HCT116 (cell line): ENCODE data around the gene TEAD2. TPM values are rescaled to one million over a fixed set of nuclear protein-coding genes. Genes with fewer than 3 reads are reported as not detected.
"Not testable (repeated sequence)": the region's sequence is repeated elsewhere in the genome, so short reads cannot be mapped to it uniquely, and the experiment has no call there.

Experiments
- ATAC-seq: fragments of 200-7000 bp; cut with Tn5 transposase; 2 replicates; pipeline ENCODE4 v1.9.1; 2020; ENCODE audit warnings: mild to moderate bottlenecking, moderate library complexity
- BruUV-seq: library from RNA; stranded (reverse); fragments of 400-500 nt; replicated peaks from 2 replicates; lab custom pipeline; 2021; lab: Mats Ljungman, UMichigan
- CTCF ChIA-PET: fragments of 300-600 bp; sonication (Branson Sonifier 250); formaldehyde crosslinking; loops from one replicate; lab custom pipeline; 2021; ENCODE audit warnings: antibody characterized with exemption; lab: Charles Lee
- POLR2A ChIA-PET: fragments of 300-600, 350-600 bp; sonication (Branson Sonifier 250); formaldehyde crosslinking; loops from one replicate; lab custom pipeline; 2021; ENCODE audit warnings: antibody characterized with exemption; lab: Charles Lee
- RAD21 ChIA-PET, 2 experiments: fragments of 300-600 bp; sonication (Branson Sonifier 250); formaldehyde crosslinking; loops; one replicate each; lab custom pipeline; 2023; ENCODE audit warnings: low total read pairs in 2 of 2; ENCODE audit not compliant: uncharacterized antibody in 2 of 2, unreplicated experiment in 2 of 2, low non-redundant PET in 1 of 2; lab: Charles Lee
- DNase-seq: peaks from one replicate; pipeline ENCODE4 v3.0.0-alpha.2; 2010; ENCODE audit warnings: low read depth, low spot score
- H2AFZ ChIP-seq: fragments of 200-600 bp; shearing (Covaris generic), sonication (generic); 2 replicates; pipeline ENCODE4 v1.6.1; 2017; ENCODE audit warnings: low read depth, mixed run types, mixed read lengths, antibody characterized with exemption, low read length; ENCODE audit not compliant: poor library complexity, severe bottlenecking
- H3K27ac ChIP-seq: 2 replicates; pipeline ENCODE4 v1.5.1; 2012; ENCODE audit warnings: low read depth, low read length
- H3K27me3 ChIP-seq: fragments of 200-600 bp; sonication (generic); 2 replicates; pipeline ENCODE4 v1.6.1; 2016; ENCODE audit warnings: mixed run types, low read length, mixed read lengths; ENCODE audit not compliant: insufficient read depth
- H3K36me3 ChIP-seq, 2 experiments: fragments of 200-500 bp in 1 of 2; fragments of 200-600 bp in 1 of 2; sonication (Bioruptor generic) in 1 of 2; sonication (generic) in 1 of 2; 2 replicates each; pipeline versions ENCODE4 v1.5.1 to v1.6.1; 2014 to 2016; ENCODE audit warnings: low read length in 2 of 2, inconsistent platforms in 1 of 2, mixed read lengths in 1 of 2, mixed run types in 1 of 2; ENCODE audit not compliant: insufficient read depth in 2 of 2, control insufficient read depth in 1 of 2
- H3K4me1 ChIP-seq, 2 experiments: fragments of 200-600 bp in 1 of 2; sonication (generic) in 1 of 2; 2 replicates each; pipeline versions ENCODE4 v1.5.1 to v1.6.1; 2012 to 2017; ENCODE audit warnings: low read length in 2 of 2, inconsistent platforms in 1 of 2, mild to moderate bottlenecking in 1 of 2, mixed read lengths in 1 of 2, mixed run types in 1 of 2, moderate library complexity in 1 of 2; ENCODE audit not compliant: insufficient read depth in 2 of 2, control insufficient read depth in 1 of 2
- H3K4me2 ChIP-seq: fragments of 200-600 bp; sonication (generic); 2 replicates; pipeline ENCODE4 v1.6.1; 2017; ENCODE audit warnings: mixed run types, low read length, mixed read lengths
- H3K4me3 ChIP-seq, 2 experiments: fragments of 200-600 bp in 1 of 2; sonication (generic) in 1 of 2; replicated peaks in 1 of 2; 2 replicates each; pipeline ENCODE4 v1.5.1; 2011 to 2016; ENCODE audit warnings: low read length in 2 of 2, control low read depth in 1 of 2, low read depth in 1 of 2, mild to moderate bottlenecking in 1 of 2, mixed read lengths in 1 of 2, mixed run types in 1 of 2
- H3K79me2 ChIP-seq: fragments of 200-600 bp; sonication (generic); 2 replicates; pipeline ENCODE4 v1.6.1; 2017; ENCODE audit warnings: mild to moderate bottlenecking, mixed run types, low read length, moderate library complexity, mixed read lengths; ENCODE audit not compliant: insufficient read depth
- H3K9ac ChIP-seq: fragments of 200-600 bp; sonication (generic); 2 replicates; pipeline ENCODE4 v1.6.1; 2016; ENCODE audit warnings: low read length, mixed read lengths
- H3K9me2 ChIP-seq: fragments of 200-600 bp; sonication (generic), shearing (Covaris generic); 2 replicates; pipeline ENCODE4 v1.6.1; 2017; ENCODE audit warnings: mixed run types, mild to moderate bottlenecking, moderate library complexity; ENCODE audit not compliant: insufficient read depth
- H3K9me3 ChIP-seq, 2 experiments: fragments of 200-500 bp in 1 of 2; fragments of 200-600 bp in 1 of 2; sonication (Bioruptor generic) in 1 of 2; sonication (generic) in 1 of 2; 2 replicates each; pipeline ENCODE4 v1.6.1; 2014 to 2017; ENCODE audit warnings: low read length in 2 of 2, mixed read lengths in 2 of 2, inconsistent platforms in 1 of 2, low read depth in 1 of 2, mild to moderate bottlenecking in 1 of 2, mixed run types in 1 of 2, moderate library complexity in 1 of 2; ENCODE audit not compliant: control insufficient read depth in 1 of 2, insufficient read depth in 1 of 2
- H4K20me1 ChIP-seq: fragments of 200-600 bp; sonication (generic), shearing (Covaris generic); 2 replicates; pipeline ENCODE4 v1.6.1; 2017; ENCODE audit warnings: mixed run types, mild to moderate bottlenecking, moderate library complexity; ENCODE audit not compliant: insufficient read depth
- CBX3 ChIP-seq: IDR thresholded peaks from 2 replicates; pipeline ENCODE4 v1.6.1; 2012; ENCODE audit warnings: low read depth
- ELF1 ChIP-seq: IDR thresholded peaks from 2 replicates; pipeline ENCODE4 v1.6.1; 2012; ENCODE audit warnings: low read depth, borderline replicate concordance
- FOSL1 ChIP-seq: IDR thresholded peaks from 2 replicates; pipeline ENCODE4 v1.6.1; 2012; ENCODE audit warnings: low read depth
- POLR2AphosphoS5 ChIP-seq: IDR thresholded peaks from 2 replicates; pipeline ENCODE4 v1.6.1; 2011; ENCODE audit warnings: mild to moderate bottlenecking, low read depth, low read length, moderate library complexity
- intact Hi-C: fragments of 100-400 bp; cut with micrococcal nuclease; formaldehyde crosslinking; loops from 2 replicates; pipeline ENCODE4 v1.10.0; 2022
- total RNA-seq: library from RNA; stranded (reverse); gene quantifications from one replicate; pipeline ENCODE4 v1.2.1, GENCODE V29; 2021; ENCODE audit not compliant: unreplicated experiment

Gene TEAD2
- total RNA-seq, 1 experiment from 2014 or later, result 31.9 TPM

GRCh38 chr19:49333418-49333805 lies 28.8 kb downstream of the TEAD2 start:
- no peaks in the 10 kb centered on the region for H4K20me1 ChIP-seq
- TF ChIP-seq POLR2AphosphoS5 (no peak), CBX3 (no peak), ELF1 (no peak), FOSL1 (no peak)
- no peaks in the 10 kb centered on the region for H3K79me2 ChIP-seq
- DNase-seq (no peak), ATAC-seq (no peak)
- ChIA-PET POLR2A (no interaction called here), CTCF (no interaction called here), RAD21 (interaction anchor here in 1 of 2 experiments (0.6 kb wide), 1 partner anchor 79 kb away, joined by 3 read pairs; no protein-coding TSS in a partner anchor)
- no peaks in the 10 kb centered on the region for H3K9me3 ChIP-seq
- intact Hi-C loops, result no loop called here
- no peak overlapping the region for H3K4me2 ChIP-seq
- no peak overlapping the region for H3K27ac ChIP-seq
- H3K36me3 ChIP-seq, result peaks cover 0 to 4% of the 10 kb centered on the region in 2 experiments; a peak in 1 of 4 replicates
- no TSS peak for BruUV-seq
- no peaks in the 10 kb centered on the region for H3K4me1 ChIP-seq
- no peak overlapping the region for H3K4me3 ChIP-seq
- no peak overlapping the region for H2AFZ ChIP-seq
- H3K9me2 ChIP-seq, result no peaks in the 10 kb centered on the region
- H3K9ac ChIP-seq, result no peak overlapping the region
- H3K27me3 ChIP-seq, result no peaks in the 10 kb centered on the region

- POLR2A ChIA-PET, H3K4me1 ChIP-seq, H3K36me3 ChIP-seq, H3K4me2 ChIP-seq, CTCF ChIA-PET, H3K79me2 ChIP-seq, BruUV-seq, H4K20me1 ChIP-seq, H3K27ac ChIP-seq, H3K9ac ChIP-seq, H3K4me3 ChIP-seq, H3K27me3 ChIP-seq, H2AFZ ChIP-seq, H3K9me2 ChIP-seq, ATAC-seq, intact Hi-C loops, H3K9me3 ChIP-seq, DNase-seq: not testable (repeated sequence)
- RAD21 ChIA-PET, result interaction anchor here in 1 of 2 experiments (0.6 kb wide), 1 partner anchor 78 kb away, joined by 3 read pairs; no protein-coding TSS in a partner anchor
Observed at GRCh38 chr19:49332691-49333417, 29.4 kb downstream of the TEAD2 start.
